ENCODE results near the gene U2AF2. TPM values are rescaled to one million over a fixed set of nuclear protein-coding genes. Genes with fewer than 3 reads are reported as not detected.

The U2AF2 gene
- total RNA-seq, 4 donors from 2014 or later: 38.1 to 60.2 (median 50.1) TPM

- H3K4me1 ChIP-seq: no peaks in the 10 kb centered on the region
- intact Hi-C loops (cut with DNase I; ENCODE audit: low total_unique reads): no loop called here
- TF ChIP-seq, protein P1, sequence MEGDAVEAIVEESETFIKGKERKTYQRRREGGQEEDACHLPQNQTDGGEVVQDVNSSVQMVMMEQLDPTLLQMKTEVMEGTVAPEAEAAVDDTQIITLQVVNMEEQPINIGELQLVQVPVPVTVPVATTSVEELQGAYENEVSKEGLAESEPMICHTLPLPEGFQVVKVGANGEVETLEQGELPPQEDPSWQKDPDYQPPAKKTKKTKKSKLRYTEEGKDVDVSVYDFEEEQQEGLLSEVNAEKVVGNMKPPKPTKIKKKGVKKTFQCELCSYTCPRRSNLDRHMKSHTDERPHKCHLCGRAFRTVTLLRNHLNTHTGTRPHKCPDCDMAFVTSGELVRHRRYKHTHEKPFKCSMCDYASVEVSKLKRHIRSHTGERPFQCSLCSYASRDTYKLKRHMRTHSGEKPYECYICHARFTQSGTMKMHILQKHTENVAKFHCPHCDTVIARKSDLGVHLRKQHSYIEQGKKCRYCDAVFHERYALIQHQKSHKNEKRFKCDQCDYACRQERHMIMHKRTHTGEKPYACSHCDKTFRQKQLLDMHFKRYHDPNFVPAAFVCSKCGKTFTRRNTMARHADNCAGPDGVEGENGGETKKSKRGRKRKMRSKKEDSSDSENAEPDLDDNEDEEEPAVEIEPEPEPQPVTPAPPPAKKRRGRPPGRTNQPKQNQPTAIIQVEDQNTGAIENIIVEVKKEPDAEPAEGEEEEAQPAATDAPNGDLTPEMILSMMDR (IDR thresholded peaks at IDR 0.05 in 4 of 5, conservative IDR thresholded peaks at IDR 0.05 in 1 of 5): no peak
- TF ChIP-seq POLR2A (IDR thresholded peaks at IDR 0.05): no peak
Observed at GRCh38 chr19:55686311-55687050, 31.6 kb downstream of the U2AF2 start.

GRCh38 chr19:55687281-55688201 is 32.7 kb downstream of the U2AF2 start:
- H3K9me3 ChIP-seq: no peaks in the 10 kb centered on the region
- H3K27me3 ChIP-seq: no peaks in the 10 kb centered on the region
- no peak overlapping the region for H3K27ac ChIP-seq
- DNase-seq (no peak), ATAC-seq (no peak)
- H3K4me1 ChIP-seq: no peaks in the 10 kb centered on the region
- intact Hi-C loops (cut with DNase I; ENCODE audit: low total_unique reads): no loop called here
- TF ChIP-seq, protein P1 (IDR thresholded peaks at IDR 0.05 in 4 of 5, conservative IDR thresholded peaks at IDR 0.05 in 1 of 5): no peak
- no peak for TF ChIP-seq POLR2A (IDR thresholded peaks at IDR 0.05)
- peaks cover 0 to 58% of the 10 kb centered on the region in 2 donors for H3K36me3 ChIP-seq
- no peak overlapping the region for H3K4me3 ChIP-seq
- in situ Hi-C loops (cut with MboI; ENCODE audit: low sequenced_read_pairs in 4 of 4): no loop called here

More at GRCh38 chr19:55686311-55687050, 31.6 kb downstream of the U2AF2 start:
- Histone ChIP-seq H3K27ac (no peak overlapping the region), H3K9me3 (no peaks in the 10 kb centered on the region), H3K36me3 (peaks cover 0 to 55% of the 10 kb centered on the region in 2 donors), H3K4me3 (no peak overlapping the region), H3K27me3 (no peaks in the 10 kb centered on the region)
- in situ Hi-C loops (cut with MboI; ENCODE audit: low sequenced_read_pairs in 4 of 4): no loop called here
- no peak for DNase-seq
- ATAC-seq: no peak

DNA sequence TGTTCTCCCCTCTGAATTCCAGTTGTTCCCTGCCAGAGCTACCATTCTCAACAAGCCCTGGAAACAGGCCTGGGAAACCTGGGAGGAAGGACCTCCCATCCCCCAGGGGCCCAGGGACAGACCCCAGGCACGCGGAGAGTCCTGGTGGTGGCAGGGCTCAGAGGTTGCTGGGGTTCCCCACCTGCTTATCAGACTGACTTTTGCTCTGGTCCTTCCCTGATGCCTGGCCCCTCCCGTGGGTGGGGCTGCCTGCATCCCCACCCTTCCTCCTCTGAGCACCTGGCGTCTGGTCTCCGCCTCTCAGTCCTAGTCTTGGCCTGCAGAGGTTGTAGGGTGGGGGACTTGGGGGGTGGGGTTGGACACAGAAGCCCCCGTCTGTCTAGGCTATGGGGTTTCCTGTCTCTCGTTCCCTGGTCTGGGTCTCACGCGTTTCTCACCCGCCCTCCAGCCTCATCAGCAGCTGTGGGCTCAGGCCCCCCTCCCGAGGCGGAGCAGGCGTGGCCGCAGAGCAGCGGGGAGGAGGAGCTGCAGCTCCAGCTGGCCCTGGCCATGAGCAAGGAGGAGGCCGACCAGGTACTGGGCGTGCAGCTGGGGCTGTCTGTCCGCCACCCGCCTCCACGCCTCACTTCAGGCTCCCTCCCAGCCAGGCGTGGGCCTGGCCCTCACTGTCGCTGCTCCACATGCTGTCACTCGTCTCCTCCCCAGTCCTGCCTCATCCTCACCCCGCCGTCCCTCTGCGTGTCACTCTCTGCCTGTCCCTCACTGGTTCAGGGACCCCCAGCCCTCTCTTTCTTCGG is 33.8 kb downstream of the U2AF2 start:
- Histone ChIP-seq H3K36me3 (peaks cover 3 to 69% of the 10 kb centered on the region in 2 donors), H3K9me3 (no peaks in the 10 kb centered on the region), H3K4me1 (no peaks in the 10 kb centered on the region), H3K27me3 (no peaks in the 10 kb centered on the region), H3K4me3 (no peak overlapping the region), H3K27ac (no peak overlapping the region)
- TF ChIP-seq POLR2A (IDR thresholded peaks at IDR 0.05): no peak
- TF ChIP-seq, protein P1 (IDR thresholded peaks at IDR 0.05 in 4 of 5, conservative IDR thresholded peaks at IDR 0.05 in 1 of 5): no peak
- in situ Hi-C loops (cut with MboI; ENCODE audit: low sequenced_read_pairs in 4 of 4) (no loop called here), intact Hi-C loops (cut with DNase I; ENCODE audit: low total_unique reads) (no loop called here)
- DNase-seq (no peak), ATAC-seq (no peak)

DNA sequence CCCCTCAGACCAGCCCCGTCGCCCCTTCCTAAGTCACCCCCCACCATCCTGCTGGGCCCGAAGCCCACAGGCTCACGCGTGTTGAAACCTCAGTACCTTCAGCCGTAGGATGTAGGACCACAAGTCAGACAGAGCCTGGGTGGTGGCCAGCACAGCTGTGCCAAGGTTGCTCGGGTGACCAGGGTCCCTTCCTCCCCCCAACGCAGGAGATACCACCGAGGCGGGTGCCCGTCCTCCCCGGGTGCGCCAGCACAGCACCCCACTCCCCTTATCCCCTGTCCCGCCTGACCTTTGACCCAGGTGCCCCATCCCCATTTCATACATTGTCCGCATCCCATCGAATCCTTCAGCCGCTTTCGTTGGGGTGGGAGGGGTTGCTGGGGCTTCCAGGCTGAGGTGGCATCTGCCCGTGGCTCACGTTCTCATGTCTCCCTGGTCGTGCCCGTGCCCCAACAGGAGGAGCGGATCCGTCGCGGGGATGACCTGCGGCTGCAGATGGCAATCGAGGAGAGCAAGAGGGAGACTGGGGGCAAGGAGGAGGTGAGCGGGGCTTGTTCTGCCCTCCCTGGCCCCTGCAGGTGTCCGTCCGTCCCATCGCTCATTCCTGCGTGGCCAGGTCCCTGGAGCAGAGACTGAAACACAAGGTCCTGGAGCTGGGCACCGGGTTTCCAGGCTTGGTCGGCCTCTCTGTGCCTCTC is 34.7 kb downstream of the U2AF2 start:
- intact Hi-C loops (cut with DNase I; ENCODE audit: low total_unique reads) (no loop called here), in situ Hi-C loops (cut with MboI; ENCODE audit: low sequenced_read_pairs in 4 of 4) (no loop called here)
- ATAC-seq (no peak), DNase-seq (no peak)
- TF ChIP-seq POLR2A (IDR thresholded peaks at IDR 0.05): no peak
- TF ChIP-seq, protein P1 (IDR thresholded peaks at IDR 0.05 in 4 of 5, conservative IDR thresholded peaks at IDR 0.05 in 1 of 5): no peak
- Histone ChIP-seq H3K9me3 (no peaks in the 10 kb centered on the region), H3K27me3 (no peaks in the 10 kb centered on the region), H3K27ac (no peak overlapping the region), H3K4me1 (no peaks in the 10 kb centered on the region), H3K4me3 (no peak overlapping the region), H3K36me3 (peaks cover 3 to 78% of the 10 kb centered on the region in 2 donors)

All from gastrocnemius medialis (tissue), 4 donors.